Left lobe of liver (tissue), 2 donors: ENCODE data around the gene CNR2. TPM values are rescaled to one million over a fixed set of nuclear protein-coding genes. Genes with fewer than 3 reads are reported as not detected.
"Not testable (repeated sequence)": the region's sequence is repeated elsewhere in the genome, so short reads cannot be mapped to it uniquely, and the experiment has no call there.

Experiments used
- ATAC-seq: fragments of 200-7000 bp; cut with Tn5 transposase; one replicate; pipeline ENCODE4 v1.9.1; 2020; ENCODE audit warnings: mild to moderate bottlenecking, moderate library complexity
- DNase-seq: peaks from one replicate; pipeline ENCODE4 v3.0.0-alpha.2; 2020; ENCODE audit warnings: low spot score
- total RNA-seq: library from RNA; stranded (reverse); gene quantifications from one replicate; pipeline ENCODE4 v1.2.1, GENCODE V29; 2021
- donor health status: DM: no; HTN: no; CAD: no; lungs with moderate emphysema.
- donor health status: DM: no; HTN: yes; CAD: no.

Gene CNR2
- total RNA-seq, 1 donor from 2014 or later, result not detected

GRCh38 chr1:23916209-23917131, 3.3 kb upstream of the CNR2 start:
- DNase-seq, result peak; percentile 57

GRCh38 chr1:23915466-23915865, 2.3 kb upstream of the CNR2 start:
- no peak for ATAC-seq
- no peak for DNase-seq

More at GRCh38 chr1:23916209-23917131, 3.3 kb upstream of the CNR2 start:
- peak; percentile 77 for ATAC-seq

GRCh38 chr1:23914921-23915320, 1.8 kb upstream of the CNR2 start:
- no peak for DNase-seq
- no peak for ATAC-seq

GRCh38 chr1:23911921-23912320, 1.2 kb downstream of the CNR2 start:
- ATAC-seq (no peak), DNase-seq (no peak)

- DNase-seq (no peak), ATAC-seq (no peak)
Observed at GRCh38 chr1:23910553-23911246, 2.5 kb downstream of the CNR2 start.

- no peak for ATAC-seq
- DNase-seq, result no peak
Observed at GRCh38 chr1:23910144-23910543, 3.0 kb downstream of the CNR2 start.

- DNase-seq, result no peak
- no peak for ATAC-seq
Observed at GRCh38 chr1:23909412-23909811, 3.8 kb downstream of the CNR2 start.

- no peak for DNase-seq
- ATAC-seq, result peak; percentile 19
Observed at GRCh38 chr1:23908453-23909341, 4.5 kb downstream of the CNR2 start.

- no peak for ATAC-seq
- no peak for DNase-seq
Observed at GRCh38 chr1:23906731-23907130, 6.4 kb downstream of the CNR2 start.

- ATAC-seq (no peak), DNase-seq (no peak)
Observed at GRCh38 chr1:23905461-23906025, 7.6 kb downstream of the CNR2 start.

- ATAC-seq, result no peak
- no peak for DNase-seq
Observed at GRCh38 chr1:23904748-23905357, 8.3 kb downstream of the CNR2 start.

GRCh38 chr1:23903754-23904153, 9.4 kb downstream of the CNR2 start:
- no peak for DNase-seq
- no peak for ATAC-seq

- no peak for DNase-seq
- ATAC-seq, result no peak
Observed at GRCh38 chr1:23902321-23903278, 10.6 kb downstream of the CNR2 start.

- not testable (repeated sequence) for ATAC-seq, DNase-seq
Observed at GRCh38 chr1:23900017-23900416, 13.1 kb downstream of the CNR2 start.

GRCh38 chr1:23899070-23899469, 14.1 kb downstream of the CNR2 start:
- ATAC-seq (no peak), DNase-seq (no peak)

- ATAC-seq, result peak; percentile 84
- DNase-seq, result peak; percentile 72
Observed at GRCh38 chr1:23897083-23897482, 16.1 kb downstream of the CNR2 start.

GRCh38 chr1:23896491-23896890, 16.7 kb downstream of the CNR2 start:
- ATAC-seq (no peak), DNase-seq (no peak)

GRCh38 chr1:23895993-23896392, 17.2 kb downstream of the CNR2 start:
- no peak for ATAC-seq
- DNase-seq, result no peak

- ATAC-seq (no peak), DNase-seq (no peak)
Observed at GRCh38 chr1:23895082-23895481, 18.1 kb downstream of the CNR2 start.
